ENCODE results near the gene ATRX. TPM values are rescaled to one million over a fixed set of nuclear protein-coding genes. Genes with fewer than 3 reads are reported as not detected.
"Not testable (repeated sequence)": the region's sequence is repeated elsewhere in the genome, so short reads cannot be mapped to it uniquely, and the experiment has no call there.

ATRX gene
- total RNA-seq, 2 donors from 2014 or later: 70.2 to 74.5 TPM

DNA sequence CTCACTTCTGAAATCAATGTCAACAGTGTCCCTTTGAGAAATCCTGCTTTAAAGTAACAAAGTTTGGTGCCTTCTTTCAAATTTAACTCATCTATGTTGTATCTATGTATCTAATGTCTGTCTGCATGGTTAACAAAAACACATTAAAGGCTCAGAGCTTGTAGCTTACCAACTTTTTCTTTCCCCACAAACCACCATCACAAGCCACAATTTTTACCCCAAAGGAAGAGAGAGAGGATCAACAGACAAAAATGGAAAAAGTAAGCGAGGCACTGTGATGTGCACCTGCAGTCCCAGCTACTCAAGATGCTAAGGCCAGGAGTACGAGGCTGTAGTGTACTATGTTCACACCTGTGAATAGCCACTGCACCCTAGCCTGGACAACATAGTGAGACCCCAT lies 17.2 kb downstream of the ATRX start:
- peaks cover 5% of the 10 kb centered on the region for H3K36me3 Mint-ChIP-seq (ENCODE audit: low read depth)
- H3K4me3 Mint-ChIP-seq: no peak overlapping the region
- H3K9me3 Mint-ChIP-seq: no peaks in the 10 kb centered on the region
- no peaks in the 10 kb centered on the region for H3K27me3 Mint-ChIP-seq
- H3K27ac Mint-ChIP-seq: no peak overlapping the region
- peaks cover 10% of the 10 kb centered on the region for H3K4me1 Mint-ChIP-seq
- ATAC-seq (replicated peaks): no peak

- peaks cover 11% of the 10 kb centered on the region for H3K36me3 Mint-ChIP-seq (ENCODE audit: low read depth)
- not testable (repeated sequence) for H3K4me3 Mint-ChIP-seq; H3K9me3 Mint-ChIP-seq; H3K27ac Mint-ChIP-seq; H3K27me3 Mint-ChIP-seq; H3K4me1 Mint-ChIP-seq; ATAC-seq (replicated peaks)
Measured at GRCh38 chrX:77766212-77766611, 19.8 kb downstream of the ATRX start.

- Mint-ChIP-seq H3K27ac (no peak overlapping the region), H3K36me3 (ENCODE audit: low read depth) (no peaks in the 10 kb centered on the region), H3K27me3 (no peaks in the 10 kb centered on the region), H3K9me3 (peaks cover 5% of the 10 kb centered on the region), H3K4me3 (no peak overlapping the region), H3K4me1 (no peaks in the 10 kb centered on the region)
- ATAC-seq (replicated peaks): no peak
Measured at GRCh38 chrX:77755561-77755960, 30.5 kb downstream of the ATRX start.

- H3K27ac Mint-ChIP-seq; H3K36me3 Mint-ChIP-seq (ENCODE audit: low read depth); H3K4me1 Mint-ChIP-seq; H3K4me3 Mint-ChIP-seq; ATAC-seq (replicated peaks); H3K9me3 Mint-ChIP-seq; H3K27me3 Mint-ChIP-seq: not testable (repeated sequence)
Measured at GRCh38 chrX:77753942-77754341, 32.1 kb downstream of the ATRX start.

DNA sequence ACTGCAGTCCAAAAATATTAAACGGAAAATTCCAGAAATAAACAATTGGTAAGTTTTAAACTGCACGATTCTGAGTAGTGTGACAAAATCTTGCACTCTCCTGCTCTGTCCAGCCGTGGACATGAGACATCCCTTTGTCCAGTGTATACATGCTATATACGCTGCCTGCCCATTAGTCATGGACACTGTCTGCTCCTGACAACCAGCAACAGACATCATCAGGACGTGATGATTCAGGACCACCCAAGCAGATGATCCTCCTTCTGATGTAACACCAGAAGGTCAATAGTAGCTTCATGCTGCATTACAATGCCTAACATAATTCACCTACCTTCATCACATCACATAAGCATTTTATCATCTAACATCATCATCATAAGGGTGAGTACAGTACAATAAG lies 36.3 kb downstream of the ATRX start:
- Mint-ChIP-seq H3K36me3 (ENCODE audit: low read depth) (no peaks in the 10 kb centered on the region), H3K27me3 (no peaks in the 10 kb centered on the region), H3K4me3 (no peak overlapping the region), H3K4me1 (no peaks in the 10 kb centered on the region), H3K9me3 (peaks cover 5% of the 10 kb centered on the region), H3K27ac (no peak overlapping the region)
- ATAC-seq (replicated peaks): no peak

DNA sequence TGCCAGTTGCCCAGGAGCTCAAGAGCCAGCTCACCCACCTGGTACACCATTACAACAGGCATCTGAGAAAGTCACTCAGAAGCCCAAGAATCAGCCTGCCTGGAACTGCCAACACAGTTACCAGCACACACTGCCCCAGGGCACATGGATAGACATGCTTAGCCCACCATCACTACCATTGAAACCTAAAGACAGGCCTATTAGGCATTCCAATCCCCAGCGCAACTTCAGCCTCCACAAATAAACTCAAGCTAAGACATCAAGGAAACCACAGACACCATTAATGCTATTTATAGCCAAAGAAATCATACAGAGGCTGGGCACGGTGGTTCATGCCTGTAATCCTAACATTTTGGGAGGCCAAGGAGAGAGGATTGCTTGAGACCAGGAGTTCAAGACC lies 42.3 kb downstream of the ATRX start:
- Mint-ChIP-seq H3K4me1 (peaks cover 11% of the 10 kb centered on the region), H3K4me3 (no peak overlapping the region), H3K27ac (peak overlapping the region; percentile 64), H3K27me3 (no peaks in the 10 kb centered on the region), H3K36me3 (ENCODE audit: low read depth) (no peaks in the 10 kb centered on the region), H3K9me3 (no peaks in the 10 kb centered on the region)
- ATAC-seq (replicated peaks): no peak

GRCh38 chrX:77742788-77743476 lies 43.1 kb downstream of the ATRX start:
- peak overlapping the region; percentile 64 for H3K27ac Mint-ChIP-seq
- no peaks in the 10 kb centered on the region for H3K27me3 Mint-ChIP-seq
- no peaks in the 10 kb centered on the region for H3K9me3 Mint-ChIP-seq
- H3K4me1 Mint-ChIP-seq: peaks cover 11% of the 10 kb centered on the region
- H3K4me3 Mint-ChIP-seq: no peak overlapping the region
- no peak for ATAC-seq (replicated peaks)
- no peaks in the 10 kb centered on the region for H3K36me3 Mint-ChIP-seq (ENCODE audit: low read depth)

DNA sequence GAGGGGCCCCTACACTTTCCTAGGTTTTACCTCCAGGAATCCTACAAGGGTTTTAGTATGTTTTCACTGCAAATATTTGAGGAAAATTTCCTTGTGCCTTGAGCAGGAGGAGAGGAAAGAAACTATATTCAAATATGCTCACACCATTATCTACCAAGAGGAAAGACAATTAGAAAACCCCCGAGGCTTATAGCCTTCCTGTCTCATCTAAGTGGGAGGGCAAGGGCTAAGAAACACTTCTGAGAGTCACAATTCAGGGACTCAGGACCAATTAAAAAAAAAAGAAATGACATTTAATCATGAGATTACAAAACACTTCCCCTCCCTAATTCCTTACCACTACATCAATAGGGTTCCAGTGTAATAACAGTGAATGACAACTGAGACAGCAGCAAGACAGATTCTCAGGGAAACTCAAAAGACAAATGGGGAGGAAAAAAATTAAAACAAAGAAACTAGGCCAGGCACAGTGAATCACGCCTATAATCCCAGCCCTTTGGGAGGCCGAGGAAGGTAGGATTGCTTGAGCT lies 45.6 kb downstream of the ATRX start:
- ATAC-seq (replicated peaks): no peak
- Mint-ChIP-seq H3K4me3 (peak overlapping the region; percentile 29), H3K4me1 (peaks cover 11% of the 10 kb centered on the region), H3K27ac (peak overlapping the region; percentile 59), H3K36me3 (ENCODE audit: low read depth) (no peaks in the 10 kb centered on the region), H3K27me3 (no peaks in the 10 kb centered on the region), H3K9me3 (no peaks in the 10 kb centered on the region)

GRCh38 chrX:77733342-77733741 lies 52.7 kb downstream of the ATRX start:
- Mint-ChIP-seq H3K9me3 (no peaks in the 10 kb centered on the region), H3K27ac (no peak overlapping the region), H3K4me3 (peak overlapping the region; percentile 20), H3K4me1 (peaks cover 25% of the 10 kb centered on the region), H3K27me3 (no peaks in the 10 kb centered on the region), H3K36me3 (ENCODE audit: low read depth) (no peaks in the 10 kb centered on the region)
- no peak for ATAC-seq (replicated peaks)

DNA sequence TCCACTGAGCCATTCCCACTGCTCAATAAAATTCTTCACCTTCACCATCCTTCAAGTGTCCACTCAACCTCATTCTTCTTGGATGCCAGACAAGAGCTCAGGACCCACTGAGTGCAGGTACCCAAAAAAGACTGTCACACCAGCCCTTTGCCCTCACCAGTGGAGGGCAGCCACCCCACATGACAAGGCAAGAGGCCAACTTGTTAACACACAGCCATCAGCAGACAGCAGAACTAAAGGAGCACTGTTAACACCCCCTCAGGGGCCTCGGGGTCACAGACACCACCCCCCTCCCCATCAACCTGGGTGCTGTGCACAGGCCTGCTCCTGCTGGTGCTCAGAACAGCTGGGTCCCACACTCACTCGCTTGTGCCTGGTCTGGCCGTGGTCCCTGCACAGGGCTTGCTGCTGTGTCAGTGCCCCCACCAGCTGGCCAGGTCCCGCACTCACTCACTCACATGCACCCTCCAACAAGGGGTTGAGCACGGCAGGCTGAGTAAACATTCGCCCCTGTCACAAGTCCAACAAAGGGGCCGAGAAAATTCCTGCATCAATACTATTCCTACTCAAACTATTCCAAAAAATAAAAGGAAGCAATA lies 54.1 kb downstream of the ATRX start:
- no peak overlapping the region for H3K27ac Mint-ChIP-seq
- peaks cover 25% of the 10 kb centered on the region for H3K4me1 Mint-ChIP-seq
- H3K36me3 Mint-ChIP-seq (ENCODE audit: low read depth): no peaks in the 10 kb centered on the region
- no peaks in the 10 kb centered on the region for H3K9me3 Mint-ChIP-seq
- H3K27me3 Mint-ChIP-seq: no peaks in the 10 kb centered on the region
- peak overlapping the region; percentile 9 for H3K4me3 Mint-ChIP-seq
- no peak for ATAC-seq (replicated peaks)

- H3K4me3 Mint-ChIP-seq; ATAC-seq (replicated peaks); H3K27ac Mint-ChIP-seq; H3K36me3 Mint-ChIP-seq (ENCODE audit: low read depth); H3K9me3 Mint-ChIP-seq; H3K27me3 Mint-ChIP-seq: not testable (repeated sequence)
- peaks cover 12% of the 10 kb centered on the region for H3K4me1 Mint-ChIP-seq
Measured at GRCh38 chrX:77726095-77726494, 59.9 kb downstream of the ATRX start.

DNA sequence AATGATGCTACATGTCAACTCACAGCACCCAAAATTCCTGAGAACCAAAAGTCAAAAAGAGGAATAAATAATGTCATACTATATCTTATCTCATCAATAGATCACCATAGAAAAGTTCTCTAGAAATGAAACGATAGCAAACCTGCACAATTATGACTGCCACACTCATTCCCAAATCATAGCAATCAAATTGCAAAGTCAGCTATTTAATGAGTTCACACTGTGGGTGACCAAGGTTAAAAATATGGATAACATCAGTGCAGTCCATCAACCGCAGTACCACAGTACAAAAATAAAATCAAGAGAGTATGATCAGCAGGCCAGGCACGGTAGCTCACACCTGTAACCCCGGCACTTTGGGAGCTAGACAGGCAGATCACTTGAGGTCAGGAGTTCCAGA lies 62.3 kb downstream of the ATRX start:
- H3K27me3 Mint-ChIP-seq: no peaks in the 10 kb centered on the region
- peaks cover 24% of the 10 kb centered on the region for H3K4me1 Mint-ChIP-seq
- no peak overlapping the region for H3K27ac Mint-ChIP-seq
- no peaks in the 10 kb centered on the region for H3K36me3 Mint-ChIP-seq (ENCODE audit: low read depth)
- no peak overlapping the region for H3K4me3 Mint-ChIP-seq
- no peaks in the 10 kb centered on the region for H3K9me3 Mint-ChIP-seq
- ATAC-seq (replicated peaks): no peak

DNA sequence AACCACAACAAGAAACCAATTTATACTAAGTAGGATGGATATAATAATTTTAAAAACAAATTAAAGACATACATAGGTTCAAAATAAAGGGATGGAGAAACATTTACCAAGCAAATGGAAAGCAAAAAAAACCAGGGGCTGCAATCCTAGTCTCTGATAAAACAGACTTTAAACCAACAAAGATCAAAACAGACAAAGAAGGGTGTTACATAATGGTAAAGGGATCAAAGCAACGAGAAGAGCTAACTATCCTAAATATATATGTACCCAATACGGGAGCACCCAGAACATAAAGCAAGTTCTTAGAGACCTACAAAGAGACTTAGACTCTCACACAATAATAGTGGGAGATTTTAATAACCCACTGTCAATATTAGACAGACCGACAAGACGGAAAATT lies 66.6 kb downstream of the ATRX start:
- Mint-ChIP-seq H3K27me3 (no peaks in the 10 kb centered on the region), H3K9me3 (no peaks in the 10 kb centered on the region), H3K36me3 (ENCODE audit: low read depth) (peaks cover 25% of the 10 kb centered on the region), H3K4me3 (peak overlapping the region; percentile 7), H3K27ac (no peak overlapping the region), H3K4me1 (peaks cover 24% of the 10 kb centered on the region)
- no peak for ATAC-seq (replicated peaks)

DNA sequence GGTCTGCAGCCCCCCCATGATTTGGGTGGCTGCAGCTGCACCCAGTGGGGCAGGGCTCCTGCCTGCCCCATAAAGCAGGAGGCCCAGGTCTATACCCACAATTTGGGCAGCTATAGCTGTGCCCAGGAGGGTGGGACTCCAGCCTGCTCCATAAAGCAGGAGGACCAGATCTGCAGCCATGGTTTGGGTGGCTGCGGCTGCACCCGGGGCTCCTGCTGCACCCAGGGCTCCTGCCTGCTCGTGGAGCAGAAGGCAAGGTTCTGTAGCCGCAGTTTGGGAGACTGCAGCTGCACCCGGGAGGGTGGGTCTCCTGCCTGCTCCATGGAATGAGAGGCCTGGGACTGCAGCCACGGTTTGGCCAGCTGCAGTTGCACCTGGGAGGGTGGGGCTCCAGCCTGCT lies 81.1 kb downstream of the ATRX start:
- H3K36me3 Mint-ChIP-seq (ENCODE audit: low read depth): peaks cover 11% of the 10 kb centered on the region
- H3K9me3 Mint-ChIP-seq: no peaks in the 10 kb centered on the region
- H3K4me1 Mint-ChIP-seq: peaks cover 6% of the 10 kb centered on the region
- H3K27ac Mint-ChIP-seq: no peak overlapping the region
- ATAC-seq (replicated peaks): no peak
- no peak overlapping the region for H3K4me3 Mint-ChIP-seq
- no peaks in the 10 kb centered on the region for H3K27me3 Mint-ChIP-seq

GRCh38 chrX:77698242-77698641 lies 87.8 kb downstream of the ATRX start:
- Mint-ChIP-seq H3K27ac (no peak overlapping the region), H3K27me3 (no peaks in the 10 kb centered on the region), H3K36me3 (ENCODE audit: low read depth) (peaks cover 46% of the 10 kb centered on the region), H3K4me3 (no peak overlapping the region), H3K9me3 (no peaks in the 10 kb centered on the region), H3K4me1 (peaks cover 11% of the 10 kb centered on the region)
- no peak for ATAC-seq (replicated peaks)

All from activated T-helper 17 cell treated with anti-CD3 and anti-CD28 coated beads, Interleukin-2, amount 50 U/mL, for 72 hours (primary cell).